OCI-LY1 (cell line): ENCODE data around the gene SNAPC4.
A peak's percentile ranks its signal among the peaks of the same experiment; 100 is the strongest.

Experiments
- H2AFZ ChIP-seq: fragments of 200-600 bp; sonication (generic), shearing (Covaris generic); 2 replicates; pipeline ENCODE4 v1.6.0; 2014; ENCODE audit warnings: antibody characterized with exemption, mild to moderate bottlenecking, low read length
- H3F3A ChIP-seq: fragments of 200-600 bp; sonication (generic), shearing (Covaris generic); 2 replicates; pipeline ENCODE4 v1.6.0; 2014; ENCODE audit warnings: mild to moderate bottlenecking, antibody characterized with exemption, low read length, moderate library complexity; ENCODE audit not compliant: insufficient read depth
- H3K27ac ChIP-seq: fragments of 200-600 bp; sonication (generic); 2 replicates; pipeline ENCODE4 v1.5.1; 2014; ENCODE audit warnings: low read length, mixed run types, mild to moderate bottlenecking, low read depth; ENCODE audit not compliant: poor library complexity, severe bottlenecking
- H3K27me3 ChIP-seq: fragments of 200-600 bp; sonication (generic); 2 replicates; pipeline ENCODE4 v1.6.0; 2014; ENCODE audit warnings: antibody characterized with exemption, mild to moderate bottlenecking, low read length, moderate library complexity; ENCODE audit not compliant: insufficient read depth
- H3K36me3 ChIP-seq: fragments of 200-600 bp; sonication (generic); 2 replicates; pipeline ENCODE4 v1.6.1; 2014; ENCODE audit warnings: mild to moderate bottlenecking, antibody characterized with exemption, low read length, moderate library complexity, mixed read lengths; ENCODE audit not compliant: insufficient read depth
- H3K4me1 ChIP-seq: fragments of 200-600 bp; sonication (generic); 2 replicates; pipeline ENCODE4 v1.5.1; 2014; ENCODE audit warnings: mild to moderate bottlenecking, low read length, moderate library complexity; ENCODE audit not compliant: insufficient read depth, severe bottlenecking
- H3K4me2 ChIP-seq: fragments of 200-600 bp; sonication (generic), shearing (Covaris generic); 2 replicates; pipeline ENCODE4 v1.6.1; 2014; ENCODE audit warnings: low read length
- H3K4me3 ChIP-seq: fragments of 200-600 bp; sonication (generic); 2 replicates; pipeline ENCODE4 v1.5.1; 2014; ENCODE audit warnings: low read length, low read depth, mild to moderate bottlenecking, mixed read lengths; ENCODE audit not compliant: poor library complexity, severe bottlenecking
- H3K79me2 ChIP-seq: fragments of 200-600 bp; shearing (Covaris generic); 2 replicates; pipeline ENCODE4 v1.6.1; 2016; ENCODE audit warnings: mixed run types, low read length, mixed read lengths; ENCODE audit not compliant: insufficient read depth
- H3K9ac ChIP-seq: fragments of 200-600 bp; sonication (generic), shearing (Covaris generic); 2 replicates; pipeline ENCODE4 v1.6.1; 2014; ENCODE audit warnings: mild to moderate bottlenecking, low read length, mixed read lengths
- H3K9me2 ChIP-seq: fragments of 200-600 bp; sonication (generic), shearing (Covaris generic); 2 replicates; pipeline ENCODE4 v1.6.1; 2014; ENCODE audit warnings: low read depth, mild to moderate bottlenecking, low read length, mixed read lengths
- H3K9me3 ChIP-seq: fragments of 200-600 bp; shearing (Covaris generic); 2 replicates; pipeline ENCODE4 v1.6.1; 2014; ENCODE audit warnings: low read length, mixed read lengths
- H4K20me1 ChIP-seq: fragments of 200-600 bp; sonication (generic), shearing (Covaris generic); 2 replicates; pipeline ENCODE4 v1.6.0; 2016; ENCODE audit warnings: mild to moderate bottlenecking, low read length; ENCODE audit not compliant: insufficient read depth
- CTCF ChIP-seq: fragments of 200-600 bp; sonication (generic), shearing (Covaris generic); IDR thresholded peaks from 2 replicates; pipeline ENCODE4 v1.5.1; 2017; ENCODE audit warnings: mild to moderate bottlenecking, antibody characterized with exemption, low read length, moderate library complexity, mixed read lengths
- EZH2 ChIP-seq: fragments of 200-600 bp; sonication (generic), shearing (Covaris generic); IDR thresholded peaks from 2 replicates; pipeline ENCODE4 v1.8.0; 2017; ENCODE audit warnings: borderline replicate concordance, mixed run types, mild to moderate bottlenecking, antibody characterized with exemption, low read length, moderate library complexity, mixed read lengths

Gene SNAPC4

GRCh38 chr9:136400038-136400834 is at the start of gene SNAPC4:
Gene SNAPC4 (minus strand): TSS chr9:136400170. CDS start chr9:136398428, 1,742 bp downstream.
- Histone ChIP-seq H3K4me2 (peak within 1 kb of the TSS; percentile 99), H3K4me1 (peaks cover 20% of the 10 kb centered on the region), H4K20me1 (no peaks in the 10 kb centered on the region), H3K9me3 (no peaks in the 10 kb centered on the region), H3K36me3 (peaks cover 67% of the 10 kb centered on the region), H3K4me3 (peak within 1 kb of the TSS; percentile 99), H3K27ac (no peak within 1 kb of the TSS), H3K9me2 (no peaks in the 10 kb centered on the region), H3K9ac (peak within 1 kb of the TSS; percentile 96), H3F3A (no peaks in the 10 kb centered on the region), H2AFZ (no peak within 1 kb of the TSS), H3K27me3 (no peaks in the 10 kb centered on the region), H3K79me2 (peaks cover 18% of the 10 kb centered on the region)
- TF ChIP-seq CTCF (peak; percentile 88), EZH2 (no peak)

GRCh38 chr9:136448655-136449054 is 48.7 kb upstream of the SNAPC4 start:
- TF ChIP-seq CTCF (no peak), EZH2 (no peak)
- Histone ChIP-seq H3K79me2 (no peaks in the 10 kb centered on the region), H3K9me2 (no peaks in the 10 kb centered on the region), H3K27me3 (no peaks in the 10 kb centered on the region), H4K20me1 (no peaks in the 10 kb centered on the region), H3K4me2 (no peak overlapping the region), H3K36me3 (peaks cover 84% of the 10 kb centered on the region), H3K4me3 (no peak overlapping the region), H3K4me1 (no peaks in the 10 kb centered on the region), H3K9me3 (no peaks in the 10 kb centered on the region), H2AFZ (no peak overlapping the region), H3K27ac (no peak overlapping the region), H3K9ac (no peak overlapping the region), H3F3A (no peaks in the 10 kb centered on the region)

- Histone ChIP-seq H3K4me1 (no peaks in the 10 kb centered on the region), H3K9me3 (no peaks in the 10 kb centered on the region), H4K20me1 (no peaks in the 10 kb centered on the region), H3K27me3 (no peaks in the 10 kb centered on the region), H3K9ac (no peak overlapping the region), H3F3A (no peaks in the 10 kb centered on the region), H3K4me3 (no peak overlapping the region), H3K36me3 (peaks cover 87% of the 10 kb centered on the region), H3K9me2 (no peaks in the 10 kb centered on the region), H2AFZ (no peak overlapping the region), H3K4me2 (no peak overlapping the region), H3K27ac (no peak overlapping the region), H3K79me2 (no peaks in the 10 kb centered on the region)
- TF ChIP-seq EZH2 (no peak), CTCF (no peak)
These were observed 47.3 kb upstream of the SNAPC4 start for GRCh38 chr9:136447173-136447778.
